ENCODE data around the gene GRIN2C.

- no peak for TF ChIP-seq CTCF (IDR thresholded peaks at IDR 0.05; ENCODE audit: low read depth, low read length)
- TF ChIP-seq EZH2phosphoT487 (IDR thresholded peaks at IDR 0.05; ENCODE audit: low read depth): no peak
Observed at GRCh38 chr17:74842146-74842598, 17.5 kb downstream of the GRIN2C start.

Data from OCI-LY3 (cell line).